Stimulated activated CD8-positive, alpha-beta memory T cell treated with anti-CD3 and anti-CD28 coated beads, Interleukin-15, amount 100 ng/mL, for 1 hour (primary cell): ENCODE measurements around the gene CGB7.

Experiments used
- DNase-seq: peaks from one replicate; pipeline ENCODE4 v3.0.0-alpha.2; 2020; ENCODE audit warnings: low read depth

Gene CGB7

DNA sequence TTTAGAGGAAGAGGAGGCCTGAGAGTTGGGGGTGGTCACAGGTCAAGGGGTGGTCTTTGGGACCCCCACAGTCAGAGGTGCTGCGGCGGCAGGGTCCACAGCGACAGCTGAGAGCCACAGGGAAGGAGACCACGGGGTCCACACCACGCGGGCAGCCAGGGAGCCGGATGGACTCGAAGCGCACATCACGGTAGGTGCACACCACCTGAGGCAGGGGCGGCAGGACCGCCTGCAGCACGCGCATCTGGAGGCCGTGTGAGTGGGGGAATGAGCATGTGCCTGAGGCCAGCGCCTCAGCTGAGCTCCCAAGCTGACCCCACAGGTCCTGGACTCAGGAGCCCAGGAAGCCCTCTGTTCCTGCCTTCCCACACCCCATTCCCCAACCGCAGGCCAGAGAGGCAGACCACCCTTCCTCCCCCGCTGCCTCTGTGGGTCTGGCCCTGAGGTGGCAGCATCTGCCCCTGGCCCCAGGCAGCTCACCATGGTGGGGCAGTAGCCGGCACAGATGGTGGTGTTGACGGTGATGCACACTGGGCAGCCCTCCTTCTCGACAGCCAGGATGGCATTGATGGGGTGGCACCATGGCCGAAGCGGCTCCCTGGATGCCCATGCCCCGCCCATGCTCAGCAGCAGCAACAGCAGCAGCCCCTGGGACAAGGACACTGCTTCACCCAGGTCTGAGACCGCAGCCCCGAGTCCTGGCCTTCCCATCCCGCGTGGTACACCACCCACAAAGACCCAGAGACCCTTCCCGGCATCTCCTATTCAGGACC is 41.3 kb downstream of the CGB7 start:
- DNase-seq = no peak

GRCh38 chr19:49014870-49015255 is 42.7 kb downstream of the CGB7 start:
- no peak for DNase-seq

DNA sequence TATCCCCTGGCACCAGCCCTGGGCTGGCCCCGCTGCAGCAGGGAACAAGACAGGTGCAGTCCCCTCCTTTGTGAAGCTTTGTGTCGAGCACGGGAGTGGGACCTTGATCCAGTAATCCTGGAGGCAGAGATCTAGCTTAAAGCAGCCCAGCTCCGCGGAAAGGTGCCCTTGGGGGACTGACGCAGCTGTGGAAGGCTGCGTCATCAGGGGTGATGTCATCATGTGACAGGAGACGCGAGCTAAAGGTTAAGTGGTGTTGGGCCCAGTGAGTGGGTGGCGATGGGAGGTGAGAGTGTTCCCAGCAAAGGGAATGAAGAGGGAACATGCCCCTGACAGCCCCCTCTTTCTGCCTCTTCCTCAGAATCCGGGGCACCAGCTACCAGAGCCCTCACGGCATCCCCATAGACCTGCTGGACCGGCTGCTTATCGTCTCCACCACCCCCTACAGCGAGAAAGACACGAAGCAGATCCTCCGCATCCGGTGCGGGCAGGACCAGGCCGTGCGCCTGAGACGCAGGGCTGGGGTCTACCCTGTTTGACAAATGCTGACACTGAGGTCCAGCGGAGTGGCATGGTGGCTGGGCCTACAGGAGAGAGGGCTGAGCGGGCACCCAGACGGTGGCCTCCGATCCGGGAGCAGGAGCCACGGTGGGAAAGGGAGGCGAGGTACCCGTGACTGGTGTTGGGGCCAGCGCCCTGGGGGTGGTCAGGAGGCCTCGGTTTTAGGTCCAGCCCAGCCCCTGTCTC is 43.3 kb downstream of the CGB7 start:
- DNase-seq = no peak

DNA sequence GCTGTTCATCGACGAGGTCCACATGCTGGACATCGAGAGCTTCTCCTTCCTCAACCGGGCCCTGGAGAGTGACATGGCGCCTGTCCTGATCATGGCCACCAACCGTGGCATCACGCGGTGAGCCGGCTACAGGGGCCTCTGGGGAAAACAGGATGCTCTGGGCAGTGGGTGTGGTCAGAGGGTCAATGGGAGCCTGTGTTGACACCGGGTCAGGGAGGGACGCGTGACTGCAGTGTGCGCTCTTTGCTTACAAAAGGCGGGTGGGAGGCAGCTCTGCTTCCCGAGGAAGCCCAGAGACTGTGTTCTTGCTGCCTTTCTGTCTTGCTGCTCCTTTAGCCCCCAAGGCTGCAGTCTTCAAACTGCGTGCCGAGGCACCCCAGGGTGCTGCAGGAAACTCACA is 46.4 kb downstream of the CGB7 start:
- DNase-seq = no peak

DNA sequence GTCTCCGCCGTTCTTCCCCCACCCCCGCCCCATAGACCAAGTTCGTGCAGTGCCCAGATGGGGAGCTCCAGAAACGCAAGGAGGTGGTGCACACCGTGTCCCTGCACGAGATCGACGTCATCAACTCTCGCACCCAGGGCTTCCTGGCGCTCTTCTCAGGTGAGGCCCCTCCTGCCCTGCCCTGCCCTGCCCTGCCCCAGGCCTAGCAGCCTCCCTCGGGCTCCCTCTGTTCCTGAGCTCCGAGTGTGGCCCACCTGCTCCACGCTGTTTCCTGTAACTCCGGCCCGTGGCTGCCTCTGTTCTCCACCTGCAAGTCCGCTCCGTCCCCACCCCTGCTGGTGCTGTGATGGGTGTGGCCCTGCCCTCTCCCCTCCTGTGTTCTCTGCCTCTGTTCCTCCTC is 47.1 kb downstream of the CGB7 start:
- no peak for DNase-seq

DNA sequence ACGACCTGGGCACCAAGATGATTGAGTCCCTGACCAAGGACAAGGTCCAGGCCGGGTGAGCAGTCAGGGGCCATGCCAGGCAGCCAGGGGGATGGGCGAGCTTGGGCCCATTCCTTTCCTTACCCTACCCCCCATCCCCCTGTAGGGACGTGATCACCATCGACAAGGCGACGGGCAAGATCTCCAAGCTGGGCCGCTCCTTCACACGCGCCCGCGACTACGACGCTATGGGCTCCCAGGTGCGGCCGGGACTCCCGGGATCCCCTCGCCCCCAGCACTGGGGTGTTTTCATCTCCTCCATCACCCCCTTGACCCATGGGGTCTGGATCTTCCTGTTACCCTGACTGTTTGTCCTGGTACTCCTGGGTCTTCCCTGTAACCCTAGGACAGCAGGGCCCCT is 47.7 kb downstream of the CGB7 start:
- DNase-seq = no peak

DNA sequence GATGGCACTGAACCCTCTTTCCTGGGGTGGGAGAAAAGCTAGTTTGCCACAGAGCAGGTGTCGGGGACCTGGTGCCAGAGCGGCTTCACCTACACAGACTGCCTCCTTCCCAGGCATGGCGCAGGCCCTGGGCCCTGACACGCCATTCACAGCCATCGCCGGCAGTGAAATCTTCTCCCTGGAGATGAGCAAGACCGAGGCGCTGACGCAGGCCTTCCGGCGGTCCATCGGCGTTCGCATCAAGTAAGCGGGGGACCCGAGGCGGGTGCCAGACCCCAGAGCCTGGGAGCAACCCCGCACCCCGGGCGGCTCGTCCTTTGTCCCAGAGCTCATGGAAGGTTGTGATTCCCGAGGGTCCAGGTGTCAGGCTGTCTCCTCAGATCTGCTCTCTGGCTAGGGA is 50.6 kb downstream of the CGB7 start:
- no peak for DNase-seq

DNA sequence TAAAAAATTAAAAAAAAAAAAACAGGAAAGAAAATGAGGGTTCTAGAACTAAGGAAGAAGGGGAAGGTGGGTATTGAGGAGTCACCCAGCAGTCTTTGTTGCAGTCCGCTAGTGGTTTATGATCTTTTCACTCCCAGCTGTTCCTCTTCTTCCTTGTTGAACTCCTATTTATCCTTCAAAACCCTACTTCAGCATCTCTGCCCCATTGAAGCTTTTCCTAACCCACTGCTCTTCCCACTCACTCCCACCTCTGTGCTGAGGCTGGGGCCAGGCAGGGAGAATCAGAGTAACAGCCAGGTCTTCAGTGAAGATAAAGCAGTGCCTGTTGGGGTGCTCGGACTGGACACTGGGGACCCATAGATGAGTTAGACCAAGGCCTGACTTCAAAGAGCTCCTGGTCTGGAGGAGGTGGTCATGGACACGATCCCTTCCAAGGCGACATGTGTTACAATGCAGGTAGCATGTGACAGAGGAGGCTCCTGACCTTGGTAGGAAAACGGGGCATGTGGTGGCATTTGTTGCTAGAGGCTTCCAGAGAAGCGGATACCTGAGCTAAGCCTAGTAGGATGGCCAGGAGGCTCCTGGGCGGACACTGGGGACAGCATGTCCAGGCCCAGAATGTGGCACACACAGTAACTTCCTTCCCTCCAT is 52.5 kb downstream of the CGB7 start:
- no peak for DNase-seq
